ENCODE results near the gene OR5V1.

- TF ChIP-seq, protein P1, sequence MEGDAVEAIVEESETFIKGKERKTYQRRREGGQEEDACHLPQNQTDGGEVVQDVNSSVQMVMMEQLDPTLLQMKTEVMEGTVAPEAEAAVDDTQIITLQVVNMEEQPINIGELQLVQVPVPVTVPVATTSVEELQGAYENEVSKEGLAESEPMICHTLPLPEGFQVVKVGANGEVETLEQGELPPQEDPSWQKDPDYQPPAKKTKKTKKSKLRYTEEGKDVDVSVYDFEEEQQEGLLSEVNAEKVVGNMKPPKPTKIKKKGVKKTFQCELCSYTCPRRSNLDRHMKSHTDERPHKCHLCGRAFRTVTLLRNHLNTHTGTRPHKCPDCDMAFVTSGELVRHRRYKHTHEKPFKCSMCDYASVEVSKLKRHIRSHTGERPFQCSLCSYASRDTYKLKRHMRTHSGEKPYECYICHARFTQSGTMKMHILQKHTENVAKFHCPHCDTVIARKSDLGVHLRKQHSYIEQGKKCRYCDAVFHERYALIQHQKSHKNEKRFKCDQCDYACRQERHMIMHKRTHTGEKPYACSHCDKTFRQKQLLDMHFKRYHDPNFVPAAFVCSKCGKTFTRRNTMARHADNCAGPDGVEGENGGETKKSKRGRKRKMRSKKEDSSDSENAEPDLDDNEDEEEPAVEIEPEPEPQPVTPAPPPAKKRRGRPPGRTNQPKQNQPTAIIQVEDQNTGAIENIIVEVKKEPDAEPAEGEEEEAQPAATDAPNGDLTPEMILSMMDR (IDR thresholded peaks at IDR 0.05): no peak
- TF ChIP-seq POLR2A (IDR thresholded peaks at IDR 0.05): no peak
These were observed 45.9 kb upstream of the OR5V1 start, which contains the start of gene OR12D1 for GRCh38 chr6:29414588-29414987.
